Lower leg skin (tissue), 4 donors: ENCODE measurements around the gene BRK1. TPM values are rescaled to one million over a fixed set of nuclear protein-coding genes. Genes with fewer than 3 reads are reported as not detected.
"Not testable (repeated sequence)": the region's sequence is repeated elsewhere in the genome, so short reads cannot be mapped to it uniquely, and the experiment has no call there.

ENCODE experiments used
- DNase-seq, 2 donors: peaks; one replicate each; pipeline ENCODE4 v3.0.0-alpha.2; 2019; ENCODE audit warnings: low spot score in 2 of 2
- H3K4me3 ChIP-seq: fragments of 200-600 bp; sonication (generic); 2 replicates; pipeline ENCODE4 v1.5.1; 2017; ENCODE audit warnings: mild to moderate bottlenecking, low read depth; ENCODE audit not compliant: poor library complexity, severe bottlenecking
- CTCF ChIP-seq, 3 donors: fragments of 450-650 bp; IDR thresholded peaks; one replicate each; pipeline ENCODE4 v1.5.1; 2016; ENCODE audit warnings: antibody characterized with exemption in 3 of 3, mild to moderate bottlenecking in 3 of 3, moderate library complexity in 2 of 3
- POLR2A ChIP-seq, 2 donors: fragments of 450-650 bp; IDR thresholded peaks; one replicate each; pipeline ENCODE4 v1.6.1; 2016 to 2017; ENCODE audit warnings: antibody characterized with exemption in 2 of 2, mild to moderate bottlenecking in 1 of 2, moderate library complexity in 1 of 2
- WGBS, 2 donors: methylation state at CpG; one replicate each; pipeline ENCODE4 v1.1.5; 2018; 5-methylcytosine and 5-hydroxymethylcytosine counted together
- intact Hi-C: fragments of 100-400 bp; cut with DNase I; formaldehyde crosslinking; loops from one replicate; pipeline ENCODE4 v1.15.0; 2023; ENCODE audit warnings: low total_unique reads
- total RNA-seq, 4 donors: library from RNA; depleted of rRNA; stranded (reverse); fragments of >200 nt; gene quantifications; one replicate each; pipeline ENCODE4 v1.1.0, GENCODE V29; 2016

Gene BRK1
- 100 to 1,000 TPM in 2 of 4 donors, 10 to 100 TPM in 2; 48.0 to 111 (median 78.7) TPM for total RNA-seq

GRCh38 chr3:10115326-10116137 is at the start of gene BRK1:
Gene BRK1 (plus strand): TSS chr3:10115675. CDS start chr3:10115702, 27 bp downstream.
- peak within 1 kb of the TSS; percentile 89 for H3K4me3 ChIP-seq
- intact Hi-C loops: no loop called here
- DNase-seq: peak; percentile 95 to 98
- 0 to 1% methylated on average over 49 to 51 of the region's 54 CpGs for WGBS, 2 donors
- no peak for TF ChIP-seq POLR2A (IDR thresholded peaks at IDR 0.05)
- TF ChIP-seq CTCF (IDR thresholded peaks at IDR 0.05): no peak

- H3K4me3 ChIP-seq, DNase-seq, intact Hi-C loops: not testable (repeated sequence)
- WGBS, 2 donors: 96% methylated on average over 17 of the region's 33 CpGs
Observed at GRCh38 chr3:10070077-10070476, 45.4 kb upstream of the BRK1 start.

- H3K4me3 ChIP-seq: no peak overlapping the region
- TF ChIP-seq POLR2A (IDR thresholded peaks at IDR 0.05) (no peak), CTCF (IDR thresholded peaks at IDR 0.05) (no peak)
- intact Hi-C loops: no loop called here
- no peak for DNase-seq
Observed at GRCh38 chr3:10074666-10075065, 40.8 kb upstream of the BRK1 start.

- intact Hi-C loops: no loop called here
- TF ChIP-seq CTCF (IDR thresholded peaks at IDR 0.05) (no peak), POLR2A (IDR thresholded peaks at IDR 0.05) (no peak)
- 91 to 95% methylated on average over 4 of the region's 4 CpGs for WGBS, 2 donors
- DNase-seq: no peak
- H3K4me3 ChIP-seq: no peak overlapping the region
Observed at GRCh38 chr3:10081871-10082270, 33.6 kb upstream of the BRK1 start.

GRCh38 chr3:10085738-10086137 is 29.7 kb upstream of the BRK1 start:
- WGBS, 2 donors: 50% methylated on average over 1 of the region's 1 CpG
- DNase-seq: no peak
- TF ChIP-seq POLR2A (IDR thresholded peaks at IDR 0.05) (no peak), CTCF (IDR thresholded peaks at IDR 0.05) (no peak)

GRCh38 chr3:10088256-10088655 is 27.2 kb upstream of the BRK1 start:
- WGBS, 2 donors: 75 to 85% methylated on average over 4 of the region's 4 CpGs
- no peak for TF ChIP-seq POLR2A (IDR thresholded peaks at IDR 0.05)
- TF ChIP-seq CTCF (IDR thresholded peaks at IDR 0.05): no peak
- intact Hi-C loops: no loop called here
- DNase-seq: no peak
- no peak overlapping the region for H3K4me3 ChIP-seq

More at GRCh38 chr3:10085738-10086137, 29.7 kb upstream of the BRK1 start:
- intact Hi-C loops: no loop called here
- H3K4me3 ChIP-seq: no peak overlapping the region
